Measurements from ENCODE around the gene DMAP1. TPM values are rescaled to one million over a fixed set of nuclear protein-coding genes. Genes with fewer than 3 reads are reported as not detected.

The DMAP1 gene
- total and polyA plus RNA-seq, 9 of the 15 experiments (the other 6 are each of a cell fraction or from before 2014, with no cell fraction given): 1.5 to 51.2 (median 30.3) TPM

GRCh38 chr1:44213222-44214112 is at the start of gene DMAP1 (continued):
- no peak for TF ChIP-seq DDX20 (tag; IDR thresholded peaks at IDR 0.05; ENCODE audit: low read depth)
- TF ChIP-seq ETV1 (tag; conservative IDR thresholded peaks at IDR 0.05; ENCODE audit: low read depth): peak; percentile 94
- 0 out of 2 replicates have a peak, but pooled peaks have one; percentile 34 for TF ChIP-seq SPI1 (IDR thresholded peaks at IDR 0.05; ENCODE audit: borderline replicate concordance, low read depth, low read length)
- TF ChIP-seq MYNN (IDR thresholded peaks at IDR 0.05): peak; percentile 88
- no peak for TF ChIP-seq MYNN (CRISPR knock-in tag; IDR thresholded peaks at IDR 0.05)
- peak; percentile 94 for TF ChIP-seq EHMT2 (IDR thresholded peaks at IDR 0.05)
- TF ChIP-seq ZNF644 (tag; IDR thresholded peaks at IDR 0.05; ENCODE audit: low read depth): no peak
- no peak; the same call in 1 of the 2 replicates for TF ChIP-seq ZNF584 (CRISPR knock-in tag; IDR thresholded peaks at IDR 0.05; ENCODE audit: low read depth)
- peak; percentile 44; the same call in 1 of the 2 replicates for TF ChIP-seq BHLHE40 (IDR thresholded peaks at IDR 0.05; ENCODE audit: low read length)
- TF ChIP-seq HBP1 (CRISPR knock-in tag; IDR thresholded peaks at IDR 0.05): peak; percentile 27; the same call in 1 of the 2 replicates
- no peak for TF ChIP-seq NELFE (IDR thresholded peaks at IDR 0.05; ENCODE audit: insufficient read depth, insufficient read length)
- TF ChIP-seq RUNX1 (IDR thresholded peaks at IDR 0.05; ENCODE audit: low read depth): peak; percentile 44; the same call in 1 of the 2 replicates
- no peak for TF ChIP-seq ZNF316 (IDR thresholded peaks at IDR 0.05)
- TF ChIP-seq FOXO4 (CRISPR knock-in tag; IDR thresholded peaks at IDR 0.05): no peak
- no peak for TF ChIP-seq ZNF780A (CRISPR knock-in tag; IDR thresholded peaks at IDR 0.05)
- TF ChIP-seq PML (IDR thresholded peaks at IDR 0.05; ENCODE audit: low read length): peak; percentile 54; the same call in 1 of the 2 replicates
- TF ChIP-seq RNF2 (IDR thresholded peaks at IDR 0.05): peak; percentile 85
- TF ChIP-seq BRF2 (IDR thresholded peaks at IDR 0.05; ENCODE audit: borderline replicate concordance, insufficient read depth, insufficient read length): no peak
- peak; percentile 75 for TF ChIP-seq TAF1 (IDR thresholded peaks at IDR 0.05; ENCODE audit: control insufficient read depth, extremely low read depth, insufficient read depth, low read length, severe bottlenecking)
- TF ChIP-seq ESRRA (IDR thresholded peaks at IDR 0.05; ENCODE audit: borderline replicate concordance, low read depth): peak; percentile 83
- no peak for TF ChIP-seq MED1 (CRISPR knock-in tag; IDR thresholded peaks at IDR 0.05; ENCODE audit: borderline replicate concordance)
- TF ChIP-seq CHD2 (IDR thresholded peaks at IDR 0.05; ENCODE audit: low read depth, low read length): peak; percentile 63; the same call in 1 of the 2 replicates
- TF ChIP-seq RNF219 (CRISPR knock-in tag; IDR thresholded peaks at IDR 0.05): no peak

Measured in K562 (cell line).